Endothelial cell (in vitro differentiated cells): ENCODE results near the gene EIF4G3. TPM values are rescaled to one million over a fixed set of nuclear protein-coding genes. Genes with fewer than 3 reads are reported as not detected.

ENCODE experiments used
- DNase-seq: peaks from one replicate; pipeline ENCODE4 v3.0.0; 2021; ENCODE audit warnings: low spot score
- H3K27ac Mint-ChIP-seq: one replicate; pipeline ENCODE4 v1.8.0; 2021; ENCODE audit warnings: mixed read lengths, inconsistent platforms; ENCODE audit not compliant: unreplicated experiment
- H3K27me3 Mint-ChIP-seq: one replicate; pipeline ENCODE4 v1.8.0; 2021; ENCODE audit warnings: mild to moderate bottlenecking, moderate library complexity, mixed read lengths, inconsistent platforms; ENCODE audit not compliant: unreplicated experiment
- H3K36me3 Mint-ChIP-seq: one replicate; pipeline ENCODE4 v1.8.0; 2021; ENCODE audit warnings: mild to moderate bottlenecking, low read depth, mixed read lengths, inconsistent platforms; ENCODE audit not compliant: unreplicated experiment
- H3K4me1 Mint-ChIP-seq: one replicate; pipeline ENCODE4 v1.8.0; 2021; ENCODE audit warnings: mild to moderate bottlenecking, mixed read lengths, inconsistent platforms; ENCODE audit not compliant: unreplicated experiment
- H3K4me3 Mint-ChIP-seq: one replicate; pipeline ENCODE4 v1.8.0; 2021; ENCODE audit warnings: mild to moderate bottlenecking, mixed read lengths, inconsistent platforms; ENCODE audit not compliant: unreplicated experiment
- H3K9me3 Mint-ChIP-seq: one replicate; pipeline ENCODE4 v1.8.0; 2021; ENCODE audit warnings: mixed read lengths, inconsistent platforms; ENCODE audit not compliant: unreplicated experiment
- CTCF ChIP-seq: fragments of 200-600 bp; sonication (generic); IDR thresholded peaks from one replicate; pipeline ENCODE4 v1.5.0; 2021; ENCODE audit warnings: antibody characterized with exemption; ENCODE audit not compliant: unreplicated experiment
- total RNA-seq: library from RNA; stranded (reverse); fragmentation: NEBNext Ultra II Directional; extraction: Animal tissue kit (Norgen Biotek cat#: 25700); gene quantifications from one replicate; pipeline ENCODE4 v1.2.1, GENCODE V29; 2021; ENCODE audit not compliant: unreplicated experiment

EIF4G3 gene
- total RNA-seq, 1 donor from 2014 or later, result 87.6 TPM

GRCh38 chr1:20900056-20900455, 276.6 kb downstream of the EIF4G3 start:
- peaks cover 6% of the 10 kb centered on the region for H3K36me3 Mint-ChIP-seq
- H3K9me3 Mint-ChIP-seq, result no peaks in the 10 kb centered on the region
- H3K4me1 Mint-ChIP-seq, result no peaks in the 10 kb centered on the region
- H3K27me3 Mint-ChIP-seq, result no peaks in the 10 kb centered on the region
- H3K4me3 Mint-ChIP-seq, result no peak overlapping the region
- DNase-seq, result no peak
- no peak overlapping the region for H3K27ac Mint-ChIP-seq
- no peak for TF ChIP-seq CTCF

- peaks cover 6% of the 10 kb centered on the region for H3K36me3 Mint-ChIP-seq
- H3K27ac Mint-ChIP-seq, result no peak overlapping the region
- H3K4me3 Mint-ChIP-seq, result no peak overlapping the region
- no peaks in the 10 kb centered on the region for H3K27me3 Mint-ChIP-seq
- TF ChIP-seq CTCF, result no peak
- no peaks in the 10 kb centered on the region for H3K4me1 Mint-ChIP-seq
- no peak for DNase-seq
- H3K9me3 Mint-ChIP-seq, result no peaks in the 10 kb centered on the region
Measured at GRCh38 chr1:20899154-20899972, 277.3 kb downstream of the EIF4G3 start.

- no peaks in the 10 kb centered on the region for H3K27me3 Mint-ChIP-seq
Measured at GRCh38 chr1:20896826-20897225, 279.9 kb downstream of the EIF4G3 start.

GRCh38 chr1:20893931-20894330, 282.8 kb downstream of the EIF4G3 start:
- no peak for TF ChIP-seq CTCF
- Mint-ChIP-seq H3K27ac (no peak overlapping the region), H3K4me3 (no peak overlapping the region)

More at GRCh38 chr1:20896826-20897225, 279.9 kb downstream of the EIF4G3 start:
- Mint-ChIP-seq H3K27ac (no peak overlapping the region), H3K4me3 (no peak overlapping the region), H3K4me1 (no peaks in the 10 kb centered on the region), H3K36me3 (peaks cover 13% of the 10 kb centered on the region), H3K9me3 (no peaks in the 10 kb centered on the region)
- no peak for TF ChIP-seq CTCF
- no peak for DNase-seq

GRCh38 chr1:20891091-20891490, 285.6 kb downstream of the EIF4G3 start:
- no peak for DNase-seq
- Mint-ChIP-seq H3K27me3 (no peaks in the 10 kb centered on the region), H3K4me1 (no peaks in the 10 kb centered on the region), H3K9me3 (no peaks in the 10 kb centered on the region), H3K4me3 (no peak overlapping the region), H3K36me3 (peaks cover 9% of the 10 kb centered on the region), H3K27ac (no peak overlapping the region)
- no peak for TF ChIP-seq CTCF

More at GRCh38 chr1:20893931-20894330, 282.8 kb downstream of the EIF4G3 start:
- no peaks in the 10 kb centered on the region for H3K4me1 Mint-ChIP-seq
- no peaks in the 10 kb centered on the region for H3K9me3 Mint-ChIP-seq
- no peak for DNase-seq
- no peaks in the 10 kb centered on the region for H3K27me3 Mint-ChIP-seq
- H3K36me3 Mint-ChIP-seq, result peaks cover 9% of the 10 kb centered on the region
